Middle frontal gyrus (tissue), 1 donor: ENCODE measurements around the gene GNG13.
A peak's percentile ranks its signal among the peaks of the same experiment; 100 is the strongest.

ENCODE experiments used
- DNase-seq: peaks from one replicate; pipeline ENCODE4 v3.0.0-alpha.2; 2015; ENCODE audit warnings: low spot score; ENCODE audit errors: extremely low spot score

Gene GNG13

DNA sequence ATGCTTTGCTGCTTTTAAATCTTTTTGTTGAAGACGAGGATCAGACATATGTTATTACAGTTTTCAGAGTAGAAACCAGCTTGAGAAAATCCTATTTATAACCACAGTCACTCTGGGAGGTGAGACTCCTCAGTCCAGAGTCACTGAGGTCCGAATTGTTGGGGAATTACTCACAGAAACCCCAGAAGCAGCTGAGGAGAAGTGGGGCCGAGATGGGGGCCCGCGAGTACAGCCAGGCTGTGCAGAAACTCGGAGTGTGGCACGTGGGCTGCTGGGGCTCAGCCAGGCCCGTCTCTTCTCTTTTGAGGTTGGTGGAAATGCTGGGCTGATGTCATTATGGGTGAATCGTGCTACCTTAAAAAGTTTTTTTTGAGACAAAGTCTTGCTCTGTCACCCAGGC lies 14.4 kb upstream of the GNG13 start:
- DNase-seq = no peak

DNA sequence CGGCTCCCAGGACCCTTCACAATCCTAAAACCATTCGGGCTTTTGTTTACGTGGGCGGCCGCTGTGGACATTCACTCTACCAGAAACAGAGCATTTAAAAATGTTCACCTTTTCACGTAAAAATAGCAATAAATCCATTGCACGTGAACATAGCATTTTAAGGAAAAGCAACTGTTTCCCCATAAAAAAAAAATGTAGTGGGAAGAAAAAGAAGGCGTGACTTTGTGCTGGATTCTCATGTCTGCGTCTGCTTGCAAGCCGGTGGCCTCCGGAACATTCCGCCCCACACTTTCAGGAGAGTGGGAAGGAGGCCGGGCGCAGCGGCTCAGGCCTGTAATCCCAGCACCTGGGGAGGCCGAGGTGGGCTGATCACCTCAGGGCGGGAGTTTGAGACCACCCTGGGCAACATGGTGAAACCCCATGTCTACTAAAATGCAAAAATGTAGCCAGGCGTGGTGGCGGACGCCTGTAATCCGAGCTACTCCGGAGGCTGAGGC lies 13.4 kb upstream of the GNG13 start:
- DNase-seq = no peak

DNA sequence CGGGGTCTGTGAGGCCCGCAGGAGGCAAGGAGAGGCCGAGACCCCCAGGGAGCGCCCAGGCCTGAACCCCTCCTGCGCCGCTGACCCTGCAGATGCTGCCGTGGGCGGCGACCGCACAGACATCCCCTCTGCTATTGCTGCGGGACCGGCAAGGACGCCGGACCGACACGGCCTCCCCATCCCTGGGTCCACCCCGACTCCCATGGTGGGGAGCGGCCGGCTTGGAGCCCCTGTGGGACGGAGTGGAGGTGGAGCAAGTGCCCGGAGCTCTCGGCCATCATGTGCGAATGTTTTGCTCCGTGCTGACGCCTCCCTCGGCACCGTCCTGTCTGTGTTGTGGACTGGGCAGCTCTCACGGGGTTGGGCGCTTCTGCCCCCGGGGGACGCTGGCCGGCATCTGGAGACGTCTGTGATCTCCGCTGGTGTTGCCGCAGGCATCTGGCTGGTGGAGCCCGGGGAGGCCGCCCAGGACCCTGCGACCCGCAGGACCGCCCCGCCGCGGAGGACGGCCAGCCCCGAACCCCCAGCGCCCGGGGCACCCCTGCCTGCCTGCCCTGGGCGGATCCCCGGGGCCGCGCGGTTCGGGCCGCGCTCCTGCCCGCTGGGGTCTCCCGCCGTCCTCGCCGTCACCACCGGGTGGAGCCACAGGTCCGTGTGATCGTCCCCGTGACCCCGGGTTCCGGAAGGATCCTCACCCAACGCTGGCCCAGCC lies 12.8 kb upstream of the GNG13 start:
- peak; percentile 20 for DNase-seq

DNA sequence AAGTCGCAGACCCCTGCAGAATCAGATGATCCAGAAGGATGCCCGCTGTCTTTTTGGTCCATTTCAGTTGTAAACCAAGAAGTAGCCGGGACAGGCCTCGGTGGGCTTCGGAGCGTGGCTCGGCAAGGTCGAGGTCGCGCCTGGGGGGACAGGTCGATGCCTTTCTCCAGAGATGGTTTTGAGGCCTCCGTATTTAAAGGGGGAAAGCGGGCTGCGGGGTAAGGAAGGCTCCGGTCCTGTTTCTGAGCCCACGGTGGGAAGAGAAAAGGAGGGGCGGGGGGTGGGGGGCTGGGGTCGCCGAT lies 7.5 kb upstream of the GNG13 start:
- no peak for DNase-seq

DNA sequence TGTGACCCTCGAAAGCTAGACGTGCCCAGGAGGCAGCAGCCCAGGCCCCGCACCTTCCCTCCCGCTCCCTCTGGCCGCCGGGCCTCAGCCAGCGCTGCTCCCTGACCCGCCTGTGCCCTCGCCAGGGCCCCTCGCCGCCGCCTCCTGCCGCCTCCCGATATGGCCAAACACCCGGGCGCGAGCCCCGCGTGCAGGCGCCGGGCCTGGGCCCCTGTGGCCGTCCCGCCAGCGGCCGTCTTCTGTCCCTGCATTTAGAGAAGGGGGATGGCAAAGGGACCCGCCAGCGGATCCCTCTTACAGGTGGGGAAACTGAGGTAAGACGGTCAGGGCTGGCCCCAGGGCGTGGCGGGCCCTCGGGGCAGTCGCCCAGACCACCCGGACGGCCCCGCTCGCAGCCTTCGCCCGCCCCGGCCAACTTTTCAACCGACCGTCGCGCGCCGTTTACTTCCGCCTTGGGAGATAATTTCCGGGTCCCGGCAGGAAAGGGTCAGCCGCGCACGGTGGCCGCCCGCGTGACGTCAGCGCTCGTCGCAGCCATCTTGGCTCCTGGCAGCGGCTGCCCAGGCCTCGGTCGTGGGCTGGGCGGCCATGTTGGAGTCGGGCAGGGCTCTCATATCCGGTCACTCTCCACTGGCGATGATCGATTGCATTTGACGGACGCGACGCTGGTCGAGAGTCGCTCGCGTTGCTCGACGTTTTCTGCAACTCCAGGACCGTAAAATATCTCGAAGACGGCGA lies 7.0 kb upstream of the GNG13 start:
- peak; percentile 82 for DNase-seq

DNA sequence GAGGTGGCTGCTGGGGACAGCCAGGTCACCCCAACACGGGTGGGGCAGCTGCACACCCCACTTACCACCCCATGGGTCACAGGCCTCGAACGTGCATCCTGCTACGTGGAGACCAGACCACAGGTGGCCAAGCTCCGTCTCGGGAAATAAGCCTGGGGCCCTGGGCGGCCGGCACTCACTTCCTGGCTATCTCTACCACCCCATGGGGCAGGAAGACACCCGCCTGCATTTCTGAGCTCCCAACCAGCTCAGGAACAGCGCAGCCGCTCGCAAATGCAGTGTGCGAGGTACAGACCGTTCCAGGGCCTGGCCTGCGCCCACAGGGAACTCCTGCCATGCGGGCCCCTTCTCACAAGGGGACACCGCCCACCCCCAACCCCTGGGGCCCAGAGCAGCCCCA lies 4.9 kb upstream of the GNG13 start:
- DNase-seq = no peak

DNA sequence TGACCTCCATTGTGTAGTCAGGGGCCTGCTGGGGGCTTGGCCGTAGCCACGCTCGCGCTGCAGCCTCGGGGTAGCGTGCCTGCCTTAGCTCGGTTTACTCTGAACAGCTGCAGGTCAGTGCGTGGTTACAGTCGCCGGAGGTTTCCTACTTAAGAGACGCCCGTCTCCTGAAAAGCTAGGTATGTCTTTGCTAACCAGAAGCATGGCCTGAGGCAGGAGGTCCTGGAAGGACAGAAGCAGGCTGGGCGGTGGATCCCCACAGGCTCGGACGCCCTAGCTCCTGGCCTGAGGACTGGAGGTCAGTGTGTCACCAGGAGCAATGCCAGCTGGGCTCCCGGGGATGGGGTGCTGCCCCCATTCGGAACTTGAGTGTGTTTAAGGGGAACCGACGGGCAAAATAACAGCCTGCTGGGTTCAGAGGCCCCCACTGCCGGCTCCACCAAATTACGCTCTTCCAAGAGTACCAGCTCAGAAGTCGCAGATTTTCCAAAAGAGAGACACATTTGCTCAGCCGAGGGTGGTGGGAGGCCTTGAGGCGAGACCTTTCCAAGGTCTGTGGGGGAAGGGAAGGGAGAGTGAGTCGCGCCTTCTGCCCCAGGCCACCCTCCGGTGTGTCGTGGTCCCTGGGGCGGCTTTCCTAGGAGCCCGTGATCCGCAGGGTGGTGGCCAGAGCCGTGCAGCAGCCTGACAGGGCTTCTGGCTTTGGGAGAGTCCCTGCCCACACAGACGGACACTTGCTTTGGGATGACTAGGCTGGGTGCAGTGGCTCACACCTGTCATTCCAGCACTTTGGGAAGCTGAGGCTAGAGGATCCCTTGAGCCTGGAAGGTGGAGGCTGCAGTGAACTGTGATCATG lies 3.9 kb upstream of the GNG13 start:
- DNase-seq = no peak

DNA sequence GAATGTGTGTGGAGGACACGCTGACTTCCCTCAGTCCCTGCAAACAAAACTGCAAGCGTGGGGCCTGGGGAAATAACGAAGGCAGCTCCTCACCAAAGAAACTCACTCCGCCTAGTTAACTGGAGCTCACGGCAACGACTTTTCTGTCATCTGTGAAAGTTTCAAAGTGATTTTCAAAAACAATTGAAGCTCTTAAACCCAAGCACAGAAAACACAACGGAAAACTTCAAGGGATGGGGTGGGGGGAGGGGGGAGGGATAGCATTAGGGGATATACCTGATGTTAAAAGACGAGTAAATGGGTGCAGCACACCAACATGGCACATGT lies 3.2 kb upstream of the GNG13 start:
- DNase-seq = no peak

DNA sequence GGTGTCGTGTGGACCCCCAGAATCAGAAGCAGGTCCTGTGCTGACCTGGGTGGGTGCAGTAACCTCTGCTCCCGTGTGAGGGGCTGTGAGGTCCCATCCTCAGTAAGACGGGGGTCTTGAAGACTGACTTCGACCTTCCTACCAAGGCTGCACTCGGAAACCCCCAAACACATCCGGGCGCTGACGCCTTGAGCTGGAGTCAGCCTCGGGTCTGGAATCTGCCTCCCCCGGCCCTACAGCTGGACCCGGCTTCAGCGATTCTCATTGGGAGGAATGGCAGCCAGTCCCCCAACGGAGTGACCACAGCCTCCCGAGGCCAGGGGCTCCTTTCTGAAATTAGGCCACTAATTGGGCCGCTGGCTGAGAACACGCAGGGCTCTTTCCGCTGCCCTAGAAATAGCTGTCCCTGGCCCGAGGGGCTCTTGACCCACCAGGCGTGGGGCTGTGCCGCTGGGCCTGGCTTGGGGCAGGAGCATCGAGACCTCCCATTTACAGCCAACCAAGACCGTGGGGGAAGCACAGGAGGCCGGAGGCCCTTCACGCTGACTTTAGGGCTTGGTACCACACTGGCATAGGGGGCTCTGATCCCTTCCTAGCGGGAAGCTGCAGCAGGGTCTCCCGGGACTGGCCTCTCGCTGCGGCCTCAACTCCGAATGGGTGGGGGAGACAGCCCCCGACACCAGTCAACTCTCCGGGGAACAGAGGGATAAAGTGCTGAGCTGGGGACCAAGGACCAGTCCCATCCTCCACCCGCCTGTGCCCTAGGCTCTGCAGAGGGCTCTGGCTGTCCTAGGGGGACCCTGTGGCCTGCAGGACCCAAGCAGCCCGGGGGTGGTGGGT lies 2.6 kb upstream of the GNG13 start:
- no peak for DNase-seq

DNA sequence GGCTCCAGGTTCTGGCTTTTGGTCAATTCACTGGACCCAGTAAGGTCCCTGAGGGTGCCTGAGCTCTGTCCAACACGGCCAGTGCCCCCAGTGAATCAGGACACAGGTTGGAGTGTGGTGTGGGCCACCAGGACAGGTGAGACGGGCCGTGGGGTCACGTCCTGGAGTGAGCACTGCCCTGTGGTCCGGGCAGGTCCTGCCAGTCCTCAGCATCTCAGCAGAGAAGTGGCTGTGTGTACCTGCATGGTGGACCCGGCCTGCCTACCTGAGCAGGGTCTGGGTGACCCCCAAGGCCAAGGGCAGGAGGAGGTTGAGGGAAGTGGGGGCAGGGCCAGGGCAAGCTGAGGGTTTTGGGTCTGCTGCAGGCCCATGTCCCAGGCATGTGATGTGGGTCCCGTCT lies 1.9 kb upstream of the GNG13 start:
- DNase-seq = no peak

DNA sequence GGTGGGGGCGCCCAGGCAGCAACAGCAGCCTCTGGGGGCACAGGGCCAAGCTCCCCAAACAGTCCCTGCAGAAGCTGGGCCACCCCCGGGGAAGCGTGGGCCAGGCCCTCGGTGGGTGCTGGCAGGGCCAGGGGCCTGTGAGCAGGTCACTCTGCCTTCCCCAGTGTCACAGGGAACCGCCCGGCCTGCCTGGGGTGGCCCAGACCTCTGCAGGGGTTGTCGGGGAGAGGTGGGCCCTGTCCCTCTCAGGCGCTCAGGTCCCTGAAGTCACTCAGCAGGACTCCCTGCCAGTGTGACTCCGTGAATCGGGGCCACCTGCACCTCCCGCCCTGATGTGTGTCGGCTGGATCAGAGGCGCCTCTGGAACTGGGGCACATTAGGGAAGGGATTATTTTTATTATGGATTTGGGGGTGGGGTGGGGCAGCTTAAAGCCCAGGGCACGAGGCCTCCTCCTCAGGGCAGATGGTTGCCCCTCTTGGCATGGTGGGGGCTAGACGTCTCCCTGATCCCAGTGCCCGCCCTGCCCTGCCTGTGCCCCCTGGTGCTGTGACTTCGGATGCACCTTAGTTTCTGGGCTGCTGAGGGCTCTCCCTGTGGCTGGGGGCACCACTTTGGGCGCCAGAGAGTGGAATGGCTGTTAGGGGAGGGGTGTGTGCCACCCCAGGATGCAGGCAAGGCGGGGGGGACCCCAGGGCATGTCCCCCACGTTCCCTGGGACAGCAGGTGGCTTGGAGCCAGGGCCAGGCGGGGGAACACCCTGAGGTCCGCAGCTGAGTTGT lies 1.2 kb upstream of the GNG13 start:
- DNase-seq = no peak

DNA sequence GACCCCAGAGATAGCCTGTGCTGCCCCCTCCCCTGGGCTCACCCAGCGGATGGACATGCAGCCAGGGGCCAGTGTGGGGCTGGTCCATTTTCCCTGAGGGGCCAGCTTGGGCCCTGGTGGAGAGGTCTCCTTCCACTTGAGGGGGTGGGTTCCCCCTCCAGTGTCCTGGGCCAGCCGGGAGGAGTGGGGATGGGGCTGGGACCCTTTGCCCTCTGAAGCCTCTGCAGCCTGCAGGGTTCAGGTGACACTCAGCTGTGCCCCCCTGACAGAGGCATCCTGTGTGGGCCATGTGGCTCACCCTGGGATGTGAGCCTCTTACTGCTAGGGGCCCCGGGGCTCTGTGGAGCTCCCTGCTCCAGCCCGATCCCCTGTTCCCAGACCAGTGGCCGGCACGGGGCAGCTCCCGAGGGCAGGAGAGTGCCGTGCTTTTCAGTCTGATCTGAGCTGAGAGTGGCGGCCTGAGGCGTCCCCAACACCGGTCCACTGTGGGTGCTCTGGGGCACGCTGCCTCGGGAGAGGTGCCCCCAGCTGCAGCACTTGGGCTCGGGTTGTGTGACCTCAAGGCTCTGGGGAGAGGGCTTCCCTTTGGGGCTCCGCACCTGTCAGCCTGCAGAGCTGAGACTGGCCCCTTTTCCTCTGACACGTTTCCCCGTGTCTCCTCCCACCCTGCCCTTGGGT lies 439 bp upstream of the GNG13 start:
- no peak for DNase-seq

DNA sequence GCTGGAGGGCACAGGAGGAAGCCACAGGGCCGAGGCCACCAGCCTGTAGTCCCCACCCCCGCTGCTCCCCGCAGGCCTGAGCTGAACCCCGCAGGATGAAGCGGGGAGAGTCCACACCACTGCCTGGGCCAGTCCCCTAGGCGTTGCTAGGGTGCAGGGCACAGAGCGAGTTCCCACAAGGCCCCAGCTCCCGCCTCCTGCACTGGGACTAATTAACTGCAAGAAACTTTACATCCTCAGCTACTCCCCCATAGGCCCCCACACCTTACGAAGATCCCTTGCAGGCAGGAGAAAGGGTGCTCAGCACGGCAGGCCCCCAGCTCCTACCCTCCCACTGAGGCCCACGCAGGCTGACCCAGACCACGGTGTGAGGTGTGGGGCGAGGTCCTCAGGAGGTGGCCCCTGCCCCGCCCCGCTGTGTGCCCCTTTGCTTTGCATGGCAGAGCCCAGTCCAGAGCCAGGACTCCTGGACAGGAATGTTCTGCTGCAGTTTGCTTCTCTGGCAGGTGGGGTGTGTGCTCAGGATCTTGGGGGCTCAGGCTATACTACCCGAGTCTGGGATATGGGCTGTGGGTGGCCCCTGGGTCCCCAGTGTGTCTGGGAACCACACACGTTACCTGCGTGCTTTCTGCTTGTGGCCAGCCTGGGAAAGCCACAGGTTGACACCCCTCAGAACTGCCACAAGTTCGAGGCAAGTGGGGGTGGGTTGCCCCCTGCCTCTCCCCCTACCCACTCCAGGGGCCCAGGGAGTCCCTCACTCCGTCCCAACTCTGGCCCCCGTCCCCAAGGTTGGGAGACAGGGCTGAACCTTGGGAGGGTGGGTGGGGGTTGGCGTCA lies 1.2 kb downstream of the GNG13 start:
- DNase-seq = no peak

DNA sequence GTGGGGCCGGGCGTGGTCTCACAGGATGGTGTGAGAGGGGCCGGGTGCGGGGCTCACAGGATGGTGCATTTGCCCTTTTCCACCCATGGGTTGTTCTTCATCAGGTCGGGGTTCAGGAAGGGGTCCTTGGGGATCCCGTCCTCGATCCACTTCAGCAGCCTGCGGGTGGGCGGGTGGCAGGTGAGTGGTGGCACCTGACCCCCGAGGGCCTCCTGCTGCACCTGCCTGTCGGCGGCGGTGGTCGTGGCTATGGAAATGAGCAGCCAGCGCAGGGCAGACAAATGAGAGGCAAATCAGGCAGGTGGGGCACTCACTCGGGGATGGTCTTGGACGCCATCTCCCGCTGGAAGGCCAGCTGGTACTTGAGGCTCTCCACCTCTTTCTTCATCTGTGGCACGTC lies 1.9 kb downstream of the GNG13 start:
- DNase-seq = no peak

DNA sequence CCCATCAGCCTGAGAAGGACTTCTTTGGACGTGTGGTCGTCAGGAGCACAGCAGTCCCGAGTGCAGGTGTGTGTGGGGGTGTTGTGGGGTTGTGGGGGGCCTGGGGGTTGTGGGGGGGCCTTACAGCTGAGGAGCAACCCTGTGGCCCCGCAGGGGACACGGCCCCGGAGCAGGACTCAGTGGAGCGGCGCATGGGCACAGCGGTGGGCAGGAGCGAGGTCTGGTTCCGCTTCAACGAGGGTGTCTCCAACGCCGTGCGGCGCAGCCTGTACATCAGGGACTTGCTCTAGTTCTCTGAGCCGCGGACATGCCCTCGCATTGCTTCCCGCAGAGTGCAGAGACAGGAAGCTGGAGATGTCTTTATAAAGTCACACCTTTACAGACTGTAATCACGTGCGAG lies 2.8 kb downstream of the GNG13 start:
- DNase-seq = no peak

DNA sequence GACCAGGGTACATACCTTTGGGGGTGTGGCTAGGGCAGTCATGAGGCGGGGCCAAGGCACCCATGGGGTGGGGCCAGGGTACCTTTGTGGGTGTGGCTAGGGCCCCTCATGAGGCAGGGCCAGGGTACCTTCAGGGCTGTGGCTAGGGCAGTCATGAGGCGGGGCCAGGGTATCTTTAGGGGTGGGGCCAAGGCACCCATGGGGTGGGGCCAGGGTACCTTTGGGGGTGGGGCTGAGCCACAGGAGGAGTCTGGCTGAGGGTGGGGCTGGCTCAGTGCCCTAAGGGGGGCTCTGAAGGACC lies 3.5 kb downstream of the GNG13 start:
- no peak for DNase-seq

DNA sequence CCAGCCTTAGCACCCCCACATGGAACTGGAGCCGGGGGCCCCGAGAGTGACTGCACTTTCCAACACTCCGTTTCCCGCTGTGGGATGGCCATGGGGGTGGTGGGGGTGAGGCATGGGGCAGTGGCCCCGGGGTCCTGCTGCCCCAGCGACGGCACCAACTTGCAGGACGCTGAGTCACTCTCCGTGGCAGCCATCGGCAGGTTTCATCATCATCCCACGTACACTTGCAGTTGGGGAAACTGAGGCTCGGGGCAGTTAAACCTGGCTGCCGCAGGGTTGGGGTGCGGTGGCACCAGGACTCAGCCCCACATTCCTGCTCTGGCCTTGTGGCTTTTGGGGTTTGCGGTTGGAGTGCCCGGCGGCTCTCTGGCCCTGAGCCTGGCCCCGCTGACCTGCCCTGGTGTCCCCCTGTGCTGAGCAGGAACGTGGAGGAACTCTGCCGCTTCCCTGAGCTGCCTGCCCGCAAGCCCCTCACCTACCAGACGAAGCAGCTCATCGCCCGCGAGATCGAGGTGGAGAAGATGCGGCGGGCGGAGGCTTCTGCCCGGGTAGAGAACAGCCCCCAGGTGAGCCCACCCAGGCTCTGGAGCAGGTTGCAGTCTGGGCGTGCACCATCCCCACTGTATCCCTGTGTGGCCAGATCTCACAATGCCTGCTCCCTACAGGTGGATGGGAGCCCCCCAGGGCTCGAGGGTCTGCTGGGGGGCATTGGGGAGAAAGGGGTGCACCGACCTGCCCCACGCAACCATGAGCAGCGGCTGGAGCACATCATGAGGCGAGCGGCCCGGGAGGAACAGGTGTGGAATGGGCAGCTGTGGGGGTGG lies 4.0 kb downstream of the GNG13 start:
- no peak for DNase-seq

DNA sequence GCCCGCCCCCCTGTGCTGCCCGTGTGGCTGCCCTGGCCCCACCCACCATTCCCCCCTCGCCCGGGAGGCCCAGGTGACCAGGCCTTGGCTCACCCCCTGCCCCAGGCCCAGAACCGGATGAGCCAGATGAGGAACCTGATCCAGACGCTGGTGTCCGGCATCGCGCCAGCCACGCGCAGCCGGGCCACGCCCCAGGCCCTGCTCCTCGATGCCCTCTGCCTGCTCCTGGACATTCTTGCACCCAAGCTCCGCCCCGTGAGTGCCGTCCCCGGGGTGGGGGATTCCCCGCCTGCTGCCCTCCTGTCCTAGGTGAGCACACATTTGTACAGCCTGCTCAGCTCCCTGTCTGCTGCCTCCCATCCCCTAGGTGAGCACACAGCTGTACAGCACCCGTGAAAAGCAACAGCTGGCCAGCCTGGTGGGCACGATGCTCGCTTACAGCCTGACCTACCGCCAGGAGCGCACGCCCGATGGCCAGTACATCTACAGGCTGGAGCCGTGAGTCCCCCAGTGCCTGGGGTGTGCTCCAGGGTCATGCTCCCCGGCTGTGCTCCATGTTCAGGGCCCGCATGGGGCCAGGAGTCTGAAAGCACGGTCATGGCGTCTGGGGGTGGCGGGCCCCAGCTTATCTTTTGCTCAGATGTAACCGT lies 4.8 kb downstream of the GNG13 start:
- DNase-seq = no peak
